ENCODE results near the gene SPO11.

The SPO11 gene

DNA sequence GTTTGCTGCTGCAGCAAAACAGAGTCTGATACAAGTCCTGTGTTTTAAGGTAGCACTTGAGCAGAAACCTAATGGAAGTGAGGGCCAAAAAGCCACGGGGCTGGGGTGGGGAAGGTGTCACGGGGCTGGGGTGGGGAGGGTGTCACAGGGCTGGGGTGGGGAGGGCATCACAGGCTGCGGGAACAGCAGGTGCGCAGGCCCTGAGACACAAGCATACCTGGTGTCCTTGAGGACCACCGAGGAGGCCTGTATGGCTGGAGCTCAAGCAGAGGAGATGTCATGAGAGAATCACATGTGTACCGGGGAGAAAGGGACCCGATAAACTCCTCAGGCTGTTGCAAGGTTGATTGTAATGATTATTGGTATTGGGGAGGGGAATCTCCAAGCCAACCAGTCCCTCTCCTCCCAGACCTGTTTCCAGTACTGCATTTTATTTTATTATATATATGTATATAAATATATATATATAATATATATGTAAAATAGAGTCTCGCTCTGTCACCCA is 13.6 kb upstream of the SPO11 start:
- TF ChIP-seq, protein P1, sequence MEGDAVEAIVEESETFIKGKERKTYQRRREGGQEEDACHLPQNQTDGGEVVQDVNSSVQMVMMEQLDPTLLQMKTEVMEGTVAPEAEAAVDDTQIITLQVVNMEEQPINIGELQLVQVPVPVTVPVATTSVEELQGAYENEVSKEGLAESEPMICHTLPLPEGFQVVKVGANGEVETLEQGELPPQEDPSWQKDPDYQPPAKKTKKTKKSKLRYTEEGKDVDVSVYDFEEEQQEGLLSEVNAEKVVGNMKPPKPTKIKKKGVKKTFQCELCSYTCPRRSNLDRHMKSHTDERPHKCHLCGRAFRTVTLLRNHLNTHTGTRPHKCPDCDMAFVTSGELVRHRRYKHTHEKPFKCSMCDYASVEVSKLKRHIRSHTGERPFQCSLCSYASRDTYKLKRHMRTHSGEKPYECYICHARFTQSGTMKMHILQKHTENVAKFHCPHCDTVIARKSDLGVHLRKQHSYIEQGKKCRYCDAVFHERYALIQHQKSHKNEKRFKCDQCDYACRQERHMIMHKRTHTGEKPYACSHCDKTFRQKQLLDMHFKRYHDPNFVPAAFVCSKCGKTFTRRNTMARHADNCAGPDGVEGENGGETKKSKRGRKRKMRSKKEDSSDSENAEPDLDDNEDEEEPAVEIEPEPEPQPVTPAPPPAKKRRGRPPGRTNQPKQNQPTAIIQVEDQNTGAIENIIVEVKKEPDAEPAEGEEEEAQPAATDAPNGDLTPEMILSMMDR (IDR thresholded peaks at IDR 0.05; ENCODE audit: low read length, missing control alignments), result no peak
- DNase-seq (ENCODE audit: low read depth), result no peak
- H3K4me3 ChIP-seq (replicated peaks; ENCODE audit: low read depth, low read length), result no peak overlapping the region

DNA sequence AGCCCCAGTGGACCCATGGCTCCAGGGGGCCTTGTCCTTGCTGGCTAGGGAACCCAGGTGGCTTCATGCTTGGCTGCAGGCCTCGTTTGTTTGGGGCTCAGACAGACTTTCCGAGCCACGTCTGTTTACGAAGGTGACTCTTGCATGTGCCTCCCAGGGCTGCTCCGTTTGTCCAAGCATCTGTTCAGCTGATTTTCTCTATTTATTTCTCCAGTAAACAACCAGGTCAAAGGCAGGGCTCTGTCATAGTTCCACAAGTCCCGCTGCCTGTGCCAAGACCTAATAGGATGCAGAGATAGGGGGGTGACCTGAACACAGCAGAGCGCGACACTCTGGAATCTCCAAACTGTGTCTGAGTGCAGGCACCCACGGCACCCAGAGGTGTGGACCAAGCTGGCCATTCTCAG is 12.8 kb upstream of the SPO11 start:
- TF ChIP-seq, protein P1 (IDR thresholded peaks at IDR 0.05; ENCODE audit: low read length, missing control alignments), result no peak
- H3K4me3 ChIP-seq (replicated peaks; ENCODE audit: low read depth, low read length), result no peak overlapping the region
- no peak for DNase-seq (ENCODE audit: low read depth)

DNA sequence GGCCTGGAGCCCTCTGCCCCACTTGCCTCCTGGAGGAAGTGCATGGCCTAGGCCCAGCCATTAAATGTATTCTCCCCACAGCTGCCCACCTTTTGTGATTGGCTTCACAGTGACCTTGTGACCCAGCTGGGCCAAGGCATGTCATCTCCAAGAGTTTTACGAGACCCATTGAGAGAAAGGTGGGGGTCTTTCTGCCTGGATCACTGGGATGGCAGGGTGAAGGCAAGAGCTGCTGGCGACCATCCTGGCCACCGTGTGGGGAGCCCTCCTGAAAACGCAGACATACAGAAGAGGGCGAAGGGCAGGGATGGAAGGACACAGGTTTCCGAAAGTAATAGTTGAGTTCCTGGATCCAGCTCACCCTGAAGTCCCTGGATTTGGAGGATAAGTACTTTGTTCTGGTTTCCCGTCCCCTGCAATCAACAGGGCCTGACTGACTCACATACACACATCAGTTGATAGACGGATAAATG is 12.3 kb upstream of the SPO11 start:
- H3K4me3 ChIP-seq (replicated peaks; ENCODE audit: low read depth, low read length), result no peak overlapping the region
- TF ChIP-seq, protein P1 (IDR thresholded peaks at IDR 0.05; ENCODE audit: low read length, missing control alignments), result no peak
- no peak for DNase-seq (ENCODE audit: low read depth)

DNA sequence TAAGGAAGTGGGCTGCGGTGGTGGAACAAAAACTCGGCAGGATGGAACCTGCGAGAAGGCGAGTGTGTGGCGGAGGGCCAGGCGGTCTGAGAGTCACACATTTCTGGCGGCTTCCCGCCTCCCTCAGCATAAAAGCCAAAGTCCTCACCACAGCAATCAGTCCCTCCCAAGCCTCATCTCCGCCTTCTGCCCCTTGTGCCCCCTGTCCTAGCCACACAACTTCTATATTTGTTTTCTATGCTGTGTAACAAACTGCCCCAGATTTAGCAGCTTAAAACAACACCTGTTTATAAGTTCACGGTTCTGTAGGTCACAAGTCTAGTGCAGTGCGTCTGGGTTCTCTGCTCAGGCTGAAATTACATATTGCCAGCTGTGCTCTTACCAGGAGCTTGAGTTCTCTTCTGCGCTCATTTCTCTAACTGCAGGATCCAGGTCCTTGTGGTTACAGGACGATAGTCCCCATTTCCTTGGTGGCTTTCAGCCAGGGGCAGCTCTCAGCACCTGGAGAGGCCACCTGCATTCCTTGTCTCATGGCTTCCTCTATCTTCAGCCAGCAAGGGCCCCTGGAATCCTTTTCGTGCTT is 11.7 kb upstream of the SPO11 start:
- H3K4me3 ChIP-seq (replicated peaks; ENCODE audit: low read depth, low read length), result no peak overlapping the region
- TF ChIP-seq, protein P1 (IDR thresholded peaks at IDR 0.05; ENCODE audit: low read length, missing control alignments), result no peak
- DNase-seq (ENCODE audit: low read depth), result no peak

DNA sequence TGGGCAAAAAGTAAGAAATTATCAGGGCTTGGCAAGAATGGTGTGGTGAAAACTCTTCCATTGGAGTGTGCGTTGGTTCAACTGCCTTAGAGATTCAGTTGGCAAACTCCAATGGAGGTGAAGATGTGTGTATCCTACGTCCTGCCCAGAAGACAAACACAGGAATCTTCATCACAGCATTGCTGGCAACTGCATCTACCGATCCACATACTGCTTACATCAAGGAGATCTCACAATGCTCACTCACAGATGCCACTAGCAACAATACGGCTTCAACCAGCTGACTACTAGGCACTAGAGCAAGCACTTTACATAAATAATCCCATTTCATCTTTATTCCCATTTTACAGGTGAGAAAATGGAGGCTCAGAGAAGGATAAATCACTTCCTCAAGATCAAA is 10.0 kb upstream of the SPO11 start:
- TF ChIP-seq, protein P1 (IDR thresholded peaks at IDR 0.05; ENCODE audit: low read length, missing control alignments), result no peak
- no peak overlapping the region for H3K4me3 ChIP-seq (replicated peaks; ENCODE audit: low read depth, low read length)
- DNase-seq (ENCODE audit: low read depth), result no peak

DNA sequence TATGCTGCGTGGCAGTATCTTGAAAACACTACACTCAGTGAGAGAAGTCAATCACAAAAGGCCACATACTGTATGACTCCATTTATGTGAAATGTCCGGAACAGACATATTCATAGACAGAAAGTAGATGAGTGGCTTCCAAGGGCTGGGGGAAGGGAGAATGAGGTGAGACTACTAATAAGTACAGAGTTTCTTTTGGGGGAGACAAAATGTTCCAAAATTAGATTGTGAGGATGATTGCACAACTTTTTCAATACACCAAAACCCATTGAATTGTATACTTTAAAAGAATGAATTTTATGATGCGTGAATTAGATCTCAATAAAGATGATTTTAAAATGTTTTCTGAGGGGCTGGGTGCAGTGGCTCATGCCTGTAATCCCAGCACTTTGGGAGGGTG is 9.2 kb upstream of the SPO11 start:
- no peak for DNase-seq (ENCODE audit: low read depth)
- TF ChIP-seq, protein P1 (IDR thresholded peaks at IDR 0.05; ENCODE audit: low read length, missing control alignments), result no peak
- no peak overlapping the region for H3K4me3 ChIP-seq (replicated peaks; ENCODE audit: low read depth, low read length)

DNA sequence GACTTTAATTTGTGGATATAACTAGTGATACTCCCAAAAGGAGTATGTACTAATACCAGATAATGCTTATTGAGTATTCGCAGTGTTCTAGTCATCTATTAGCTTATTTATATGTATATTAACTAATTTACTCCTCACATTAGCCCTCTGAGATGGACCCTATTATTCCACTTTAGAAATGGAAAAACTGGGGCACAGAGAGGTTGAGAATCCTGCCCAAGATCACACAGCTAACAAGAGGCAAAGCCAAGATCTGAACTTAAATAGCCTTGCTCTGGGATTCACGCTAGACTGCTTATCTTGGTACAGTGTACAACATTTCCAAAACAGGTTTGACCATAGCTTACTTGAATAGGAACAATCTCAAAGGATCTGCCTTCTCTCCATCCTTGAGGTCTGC is 8.5 kb upstream of the SPO11 start:
- H3K4me3 ChIP-seq (replicated peaks; ENCODE audit: low read depth, low read length), result no peak overlapping the region
- TF ChIP-seq, protein P1 (IDR thresholded peaks at IDR 0.05; ENCODE audit: low read length, missing control alignments), result no peak
- DNase-seq (ENCODE audit: low read depth), result no peak
